H9 (cell line): ENCODE measurements around the gene CCDC86. TPM values are rescaled to one million over a fixed set of nuclear protein-coding genes. Genes with fewer than 3 reads are reported as not detected.

Experiments used
- DNase-seq: peaks from one replicate; pipeline ENCODE4 v3.0.0-alpha.2; 2017
- H2AFZ ChIP-seq: one replicate; pipeline ENCODE4 v1.6.1; 2013; ENCODE audit warnings: mild to moderate bottlenecking, low read length, control low read depth, moderate library complexity
- H2AK5ac ChIP-seq: 2 replicates; pipeline ENCODE4 v1.6.1; 2013; ENCODE audit warnings: low read length, control low read depth, mixed read lengths; ENCODE audit not compliant: insufficient read length
- H2BK120ac ChIP-seq: one replicate; pipeline ENCODE4 v1.6.1; 2013; ENCODE audit warnings: low read depth, mild to moderate bottlenecking, low read length, control low read depth, inconsistent platforms; ENCODE audit not compliant: poor library complexity, severe bottlenecking
- H2BK12ac ChIP-seq: 2 replicates; pipeline ENCODE4 v1.6.1; 2013; ENCODE audit warnings: low read length, control low read depth, mixed read lengths, low read depth; ENCODE audit not compliant: insufficient read length
- H2BK15ac ChIP-seq: 2 replicates; pipeline ENCODE4 v1.6.1; 2013; ENCODE audit warnings: low read depth, low read length, control low read depth
- H2BK20ac ChIP-seq: one replicate; pipeline ENCODE4 v1.6.1; 2013; ENCODE audit warnings: low read depth, mild to moderate bottlenecking, low read length, control low read depth, inconsistent platforms; ENCODE audit not compliant: poor library complexity, severe bottlenecking
- H2BK5ac ChIP-seq: 2 replicates; pipeline ENCODE4 v1.6.1; 2013; ENCODE audit warnings: low read length, control low read depth, mixed read lengths; ENCODE audit not compliant: insufficient read length
- H3K14ac ChIP-seq: 2 replicates; pipeline ENCODE4 v1.6.1; 2013; ENCODE audit warnings: low read length, control low read depth; ENCODE audit not compliant: insufficient read depth
- H3K18ac ChIP-seq: 2 replicates; pipeline ENCODE4 v1.6.1; 2013; ENCODE audit warnings: low read depth, mild to moderate bottlenecking, mixed read lengths, low read length, control low read depth; ENCODE audit not compliant: insufficient read length
- H3K23ac ChIP-seq: 2 replicates; pipeline ENCODE4 v1.6.1; 2013; ENCODE audit warnings: low read length, control low read depth, mixed read lengths, low read depth; ENCODE audit not compliant: insufficient read length
- H3K23me2 ChIP-seq: 2 replicates; pipeline ENCODE4 v1.6.1; 2013; ENCODE audit warnings: low read depth, mild to moderate bottlenecking, mixed read lengths, low read length, control low read depth; ENCODE audit not compliant: insufficient read length, poor library complexity, severe bottlenecking
- H3K27ac ChIP-seq: 2 replicates; pipeline ENCODE4 v1.5.1; 2013; ENCODE audit warnings: low read length, control low read depth, mixed read lengths, low read depth; ENCODE audit not compliant: insufficient read length
- H3K27me3 ChIP-seq: 2 replicates; pipeline ENCODE4 v1.6.1; 2013; ENCODE audit warnings: low read length, control low read depth, inconsistent platforms; ENCODE audit not compliant: insufficient read depth
- H3K4ac ChIP-seq: 2 replicates; pipeline ENCODE4 v1.6.1; 2013; ENCODE audit warnings: low read depth, mild to moderate bottlenecking, control low read depth, inconsistent platforms, low read length, moderate library complexity
- H3K4me1 ChIP-seq: 2 replicates; pipeline ENCODE4 v1.6.1; 2013; ENCODE audit warnings: low read length, control low read depth, inconsistent platforms; ENCODE audit not compliant: insufficient read depth
- H3K4me2 ChIP-seq: 2 replicates; pipeline ENCODE4 v1.6.1; 2013; ENCODE audit warnings: low read length, control low read depth, mixed read lengths; ENCODE audit not compliant: insufficient read length, insufficient read depth
- H3K56ac ChIP-seq: 2 replicates; pipeline ENCODE4 v1.6.1; 2013; ENCODE audit warnings: low read depth, mild to moderate bottlenecking, mixed read lengths, low read length, control low read depth; ENCODE audit not compliant: insufficient read length
- H3K79me1 ChIP-seq: 2 replicates; pipeline ENCODE4 v1.6.1; 2013; ENCODE audit warnings: low read depth, mild to moderate bottlenecking, moderate library complexity, low read length, control low read depth, inconsistent platforms; ENCODE audit not compliant: insufficient read depth, poor library complexity, severe bottlenecking
- H3K79me2 ChIP-seq: 2 replicates; pipeline ENCODE4 v1.6.1; 2013; ENCODE audit warnings: low read length, control low read depth, inconsistent platforms; ENCODE audit not compliant: insufficient read depth
- H3K9ac ChIP-seq: 2 replicates; pipeline ENCODE4 v1.6.1; 2013; ENCODE audit warnings: low read length, control low read depth, mixed read lengths; ENCODE audit not compliant: insufficient read length; ENCODE audit errors: extremely low read depth
- H3K9me3 ChIP-seq: one replicate; pipeline ENCODE4 v1.6.1; 2013; ENCODE audit warnings: low read depth, low read length, inconsistent platforms; ENCODE audit not compliant: control insufficient read depth
- H3T11ph ChIP-seq: one replicate; pipeline ENCODE4 v1.6.1; 2013; ENCODE audit warnings: mild to moderate bottlenecking, low read length, control low read depth, inconsistent platforms
- H4K20me1 ChIP-seq: one replicate; pipeline ENCODE4 v1.6.1; 2013; ENCODE audit not compliant: control insufficient read depth, insufficient read length, insufficient read depth
- H4K5ac ChIP-seq: 2 replicates; pipeline ENCODE4 v1.6.1; 2013; ENCODE audit warnings: low read depth, mild to moderate bottlenecking, mixed read lengths, low read length, control low read depth; ENCODE audit not compliant: insufficient read length
- H4K8ac ChIP-seq: replicated peaks from 2 replicates; pipeline ENCODE4 v1.6.1; 2013; ENCODE audit warnings: low read length, control low read depth, mixed read lengths, low read depth; ENCODE audit not compliant: insufficient read length
- H4K91ac ChIP-seq: 2 replicates; pipeline ENCODE4 v1.6.1; 2013; ENCODE audit warnings: low read depth, mild to moderate bottlenecking, moderate library complexity, mixed read lengths, low read length, control low read depth; ENCODE audit not compliant: insufficient read length
- H3K27ac Mint-ChIP-seq, 3 experiments: 2 replicates in 2 of 3; 3 replicates in 1 of 3; pipeline ENCODE4 v1.8.0; 2020 to 2021; ENCODE audit warnings: mixed read lengths in 3 of 3, mild to moderate bottlenecking in 1 of 3, moderate library complexity in 1 of 3
- H3K27me3 Mint-ChIP-seq: 2 replicates; pipeline ENCODE4 v1.8.0; 2021; ENCODE audit warnings: low read depth, mild to moderate bottlenecking, moderate library complexity, mixed read lengths
- H3K36me3 Mint-ChIP-seq, 3 experiments: 2 replicates in 2 of 3; 3 replicates in 1 of 3; pipeline ENCODE4 v1.8.0; 2020 to 2021; ENCODE audit warnings: low read depth in 3 of 3, mixed read lengths in 3 of 3; ENCODE audit not compliant: insufficient read depth in 1 of 3
- H3K4me1 Mint-ChIP-seq, 2 experiments: 2 replicates each; pipeline ENCODE4 v1.8.0; 2020; ENCODE audit warnings: mixed read lengths in 2 of 2
- H3K4me3 Mint-ChIP-seq, 2 experiments: 2 replicates in 1 of 2; 3 replicates in 1 of 2; pipeline ENCODE4 v1.8.0; 2020 to 2021; ENCODE audit warnings: mild to moderate bottlenecking in 2 of 2, mixed read lengths in 2 of 2, moderate library complexity in 1 of 2
- H3K9me3 Mint-ChIP-seq, 2 experiments: 2 replicates in 1 of 2; 3 replicates in 1 of 2; pipeline ENCODE4 v1.8.0; 2020; ENCODE audit warnings: mild to moderate bottlenecking in 2 of 2, mixed read lengths in 2 of 2, moderate library complexity in 1 of 2
- CTCF ChIP-seq: fragments of 200-600 bp; sonication (generic); conservative IDR thresholded peaks from 3 replicates; pipeline ENCODE4 v1.8.0; 2021; ENCODE audit warnings: antibody characterized with exemption, mild to moderate bottlenecking
- WGBS: extraction: QIAGEN DNeasy Blood & Tissue Kit; methylation state at CpG from one replicate; pipeline ENCODE4 v1.1.7; 2013; ENCODE audit warnings: missing lambda C conversion rate, low lambda C conversion rate, mixed read lengths; ENCODE audit not compliant: insufficient read length; ENCODE audit errors: extremely low coverage; 5-methylcytosine and 5-hydroxymethylcytosine counted together
- total RNA-seq: library from RNA; stranded (reverse); gene quantifications from 2 replicates; pipeline ENCODE4 v1.2.1, GENCODE V29; 2021

CCDC86 gene
- total RNA-seq, 1 experiment from 2014 or later, result 82.3 TPM

GRCh38 chr11:60795291-60795690, 46.6 kb upstream of the CCDC86 start:
- no peak overlapping the region for H2AK5ac ChIP-seq
- no peak overlapping the region for H2BK5ac ChIP-seq
- Mint-ChIP-seq H3K4me3 (no peak overlapping the region), H3K27ac (no peak overlapping the region; a peak in 1 of 7 replicates), H3K27me3 (peaks cover 34% of the 10 kb centered on the region), H3K9me3 (peaks cover 32 to 36% of the 10 kb centered on the region in 2 experiments), H3K36me3 (peaks cover 6 to 16% (median 14%) of the 10 kb centered on the region in 3 experiments), H3K4me1 (no peaks in the 10 kb centered on the region; a peak in 1 of 4 replicates)
- H4K20me1 ChIP-seq, result no peaks in the 10 kb centered on the region
- H4K91ac ChIP-seq, result no peak overlapping the region
- WGBS, result no CpG with 5 or more reads among the region's 6 CpGs
- no peak for TF ChIP-seq CTCF
- H3T11ph ChIP-seq, result no peak overlapping the region
- no peak overlapping the region for H3K9ac ChIP-seq
- peaks cover 16% of the 10 kb centered on the region for H3K9me3 ChIP-seq
- no peaks in the 10 kb centered on the region for H3K23me2 ChIP-seq
- no peak overlapping the region for H2BK12ac ChIP-seq
- no peak overlapping the region for H3K27ac ChIP-seq
- H4K8ac ChIP-seq, result no peak overlapping the region
- H2BK20ac ChIP-seq, result no peak overlapping the region
- H2BK120ac ChIP-seq, result no peak overlapping the region
- DNase-seq, result no peak
- H3K79me1 ChIP-seq, result no peaks in the 10 kb centered on the region
- H3K18ac ChIP-seq, result no peak overlapping the region
- no peak overlapping the region for H4K5ac ChIP-seq
- no peaks in the 10 kb centered on the region for H3K27me3 ChIP-seq
- H3K56ac ChIP-seq, result no peak overlapping the region
- H3K4me1 ChIP-seq, result no peaks in the 10 kb centered on the region
- H3K23ac ChIP-seq, result no peak overlapping the region
- H3K4me2 ChIP-seq, result no peak overlapping the region
- H2BK15ac ChIP-seq, result no peak overlapping the region
- no peak overlapping the region for H2AFZ ChIP-seq
- no peaks in the 10 kb centered on the region for H3K79me2 ChIP-seq
- H3K4ac ChIP-seq, result no peak overlapping the region
- no peak overlapping the region for H3K14ac ChIP-seq
